MCF 10A (cell line): ENCODE data around the gene CTNNA2. TPM values are rescaled to one million over a fixed set of nuclear protein-coding genes. Genes with fewer than 3 reads are reported as not detected.

Source experiments
- BruUV-seq: library from RNA; stranded (reverse); fragments of 400-500 nt; replicated peaks from 2 replicates; lab custom pipeline; 2021; lab: Mats Ljungman, UMichigan
- CTCF ChIA-PET: fragments of 300-600 bp; sonication (Branson Sonifier 250); formaldehyde crosslinking; extraction: SDS; loops from one replicate; lab custom pipeline; 2021; ENCODE audit warnings: antibody characterized with exemption, inconsistent platforms; lab: Yijun Ruan, JAX
- POLR2A ChIA-PET: fragments of 300-600, 350-650 bp; sonication (Branson Sonifier 250); formaldehyde crosslinking; extraction: SDS; loops from one replicate; lab custom pipeline; 2020; ENCODE audit warnings: antibody characterized with exemption, inconsistent platforms; lab: Yijun Ruan, JAX
- DNase-seq: peaks from one replicate; pipeline ENCODE4 v3.0.0-alpha.2; 2018; ENCODE audit not compliant: unreplicated experiment
- H3K27ac Mint-ChIP-seq: one replicate; pipeline ENCODE4 v1.8.0; 2022; ENCODE audit warnings: mild to moderate bottlenecking, low read depth, mixed read lengths; ENCODE audit not compliant: unreplicated experiment
- H3K27me3 Mint-ChIP-seq: one replicate; pipeline ENCODE4 v1.8.0; 2022; ENCODE audit warnings: mixed read lengths; ENCODE audit not compliant: insufficient read depth, unreplicated experiment
- H3K36me3 Mint-ChIP-seq: one replicate; pipeline ENCODE4 v1.8.0; 2022; ENCODE audit warnings: mild to moderate bottlenecking, moderate library complexity, mixed read lengths; ENCODE audit not compliant: insufficient read depth, unreplicated experiment
- H3K4me1 Mint-ChIP-seq: one replicate; pipeline ENCODE4 v1.8.0; 2022; ENCODE audit warnings: mixed read lengths; ENCODE audit not compliant: insufficient read depth, unreplicated experiment
- H3K4me3 Mint-ChIP-seq: one replicate; pipeline ENCODE4 v1.8.0; 2022; ENCODE audit warnings: mild to moderate bottlenecking, moderate library complexity, mixed read lengths; ENCODE audit not compliant: unreplicated experiment
- H3K9me3 Mint-ChIP-seq: one replicate; pipeline ENCODE4 v1.8.0; 2022; ENCODE audit warnings: mixed read lengths; ENCODE audit not compliant: unreplicated experiment
- CTCF ChIP-seq: fragments of 200-600 bp; IDR thresholded peaks from one replicate; pipeline ENCODE4 v1.8.0; 2022; ENCODE audit warnings: antibody characterized with exemption, mild to moderate bottlenecking; ENCODE audit not compliant: unreplicated experiment
- intact Hi-C: fragments of 100-400 bp; cut with micrococcal nuclease; formaldehyde crosslinking; loops from 2 replicates; pipeline ENCODE4 v1.14.1; 2022
- total RNA-seq: library from RNA; stranded (reverse); gene quantifications from 2 replicates; pipeline ENCODE4 v1.2.3, GENCODE V29; 2022

The CTNNA2 gene
- total RNA-seq, 1 experiment from 2014 or later: not detected

- ChIA-PET CTCF (no interaction called here), POLR2A (no interaction called here)
- no peak overlapping the region for H3K4me3 Mint-ChIP-seq
- no peaks in the 10 kb centered on the region for H3K36me3 Mint-ChIP-seq
- no peak for DNase-seq
- no TSS peak for BruUV-seq
- H3K9me3 Mint-ChIP-seq: no peaks in the 10 kb centered on the region
- intact Hi-C loops: no loop called here
- no peak overlapping the region for H3K27ac Mint-ChIP-seq
- no peaks in the 10 kb centered on the region for H3K4me1 Mint-ChIP-seq
- no peaks in the 10 kb centered on the region for H3K27me3 Mint-ChIP-seq
- no peak for TF ChIP-seq CTCF
Observed at GRCh38 chr2:79972661-79973060, 459.8 kb downstream of the CTNNA2 start.

GRCh38 chr2:79975791-79976565 is 463.1 kb downstream of the CTNNA2 start:
- no peak for TF ChIP-seq CTCF
- H3K27me3 Mint-ChIP-seq: no peaks in the 10 kb centered on the region
- intact Hi-C loops: no loop called here
- CTCF ChIA-PET: interaction anchor here (1.4 kb wide), 1 partner anchor 263 kb away, joined by 4 read pairs; no protein-coding TSS in a partner anchor
- no TSS peak for BruUV-seq
- H3K4me3 Mint-ChIP-seq: no peak overlapping the region
- POLR2A ChIA-PET: interaction anchor here (1.0 kb wide), 1 partner anchor 81 kb away, joined by 3 read pairs; no protein-coding TSS in a partner anchor
- no peaks in the 10 kb centered on the region for H3K36me3 Mint-ChIP-seq
- no peaks in the 10 kb centered on the region for H3K9me3 Mint-ChIP-seq
- no peaks in the 10 kb centered on the region for H3K4me1 Mint-ChIP-seq
- H3K27ac Mint-ChIP-seq: no peak overlapping the region
- DNase-seq: no peak

GRCh38 chr2:79977792-79978191 is 464.9 kb downstream of the CTNNA2 start:
- Mint-ChIP-seq H3K4me1 (no peaks in the 10 kb centered on the region), H3K27me3 (no peaks in the 10 kb centered on the region), H3K4me3 (no peak overlapping the region), H3K9me3 (no peaks in the 10 kb centered on the region), H3K36me3 (no peaks in the 10 kb centered on the region), H3K27ac (no peak overlapping the region)
- no TSS peak for BruUV-seq
- intact Hi-C loops: no loop called here
- DNase-seq: no peak
- ChIA-PET POLR2A (interaction anchor here (0.7 kb wide), 1 partner anchor 1713 kb away, joined by 3 read pairs; no protein-coding TSS in a partner anchor), CTCF (interaction anchor here (0.6 kb wide), 1 partner anchor 13 kb away, joined by 5 read pairs; no protein-coding TSS in a partner anchor)
- no peak for TF ChIP-seq CTCF

- DNase-seq: no peak
- CTCF ChIA-PET: no interaction called here
- no TSS peak for BruUV-seq
- Mint-ChIP-seq H3K27ac (no peak overlapping the region), H3K27me3 (no peaks in the 10 kb centered on the region), H3K4me3 (no peak overlapping the region), H3K4me1 (no peaks in the 10 kb centered on the region), H3K9me3 (no peaks in the 10 kb centered on the region), H3K36me3 (no peaks in the 10 kb centered on the region)
- no peak for TF ChIP-seq CTCF
- POLR2A ChIA-PET: no interaction called here
- intact Hi-C loops: no loop called here
Observed at GRCh38 chr2:79980116-79980515, 467.3 kb downstream of the CTNNA2 start.
